ENCODE results near the gene STBD1.

DNA sequence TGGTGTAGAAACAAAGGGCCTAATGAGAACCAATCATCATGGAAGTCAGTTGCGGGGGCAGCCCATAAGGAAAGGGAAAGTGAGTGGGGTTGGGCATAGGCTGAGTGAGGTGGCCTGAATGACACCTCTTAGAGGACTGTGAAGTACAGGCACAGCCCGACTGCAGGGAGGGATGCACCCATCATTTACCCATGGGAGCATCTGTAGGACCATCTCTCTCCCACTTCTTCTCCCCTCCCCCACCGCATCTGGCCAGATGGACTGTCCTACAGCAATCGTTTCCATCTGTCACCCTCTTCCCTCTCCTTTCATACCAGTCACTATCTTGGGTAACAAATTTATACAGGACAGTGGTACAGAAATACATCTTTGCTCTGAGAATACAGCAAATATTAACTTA lies 4.2 kb downstream of the STBD1 start:
- TF ChIP-seq EZH2 (IDR thresholded peaks at IDR 0.05; ENCODE audit: insufficient read depth, poor library complexity, severe bottlenecking): no peak
- TF ChIP-seq EZH2phosphoT487 (IDR thresholded peaks at IDR 0.05; ENCODE audit: insufficient read depth, low read depth): no peak
